ENCODE results near the gene ZBTB37. TPM values are rescaled to one million over a fixed set of nuclear protein-coding genes. Genes with fewer than 3 reads are reported as not detected.

Gene ZBTB37
- total RNA-seq, 3 donors from 2014 or later, result 9.3 to 13.2 (median 12.0) TPM

DNA sequence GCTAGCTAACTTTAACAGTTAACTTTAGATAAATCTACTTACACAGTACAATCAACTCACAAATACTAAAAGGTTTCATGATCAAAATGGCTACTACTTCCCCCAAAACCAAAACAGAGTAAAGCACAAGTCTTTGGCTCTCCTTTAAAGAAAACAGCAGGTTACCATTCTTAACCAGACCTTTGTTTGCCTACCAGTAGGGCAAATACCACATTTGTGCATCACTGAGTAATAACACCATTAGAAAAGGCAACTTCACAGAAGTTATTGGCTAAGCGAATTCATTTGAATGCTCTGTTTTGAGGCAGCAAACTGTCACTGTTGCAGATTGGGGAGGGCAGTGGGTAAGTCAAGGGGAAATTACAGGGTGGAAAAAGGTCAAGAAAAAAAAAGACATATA lies 66.3 kb downstream of the ZBTB37 start:
- no peaks in the 10 kb centered on the region for H3K36me3 ChIP-seq (ENCODE audit: low read depth)
- H3K9me3 ChIP-seq, result no peaks in the 10 kb centered on the region
- intact Hi-C loops (cut with DNase I, micrococcal nuclease), result no loop called here
- DNase-seq (no peak), ATAC-seq (no peak)
- TF ChIP-seq, protein P1, sequence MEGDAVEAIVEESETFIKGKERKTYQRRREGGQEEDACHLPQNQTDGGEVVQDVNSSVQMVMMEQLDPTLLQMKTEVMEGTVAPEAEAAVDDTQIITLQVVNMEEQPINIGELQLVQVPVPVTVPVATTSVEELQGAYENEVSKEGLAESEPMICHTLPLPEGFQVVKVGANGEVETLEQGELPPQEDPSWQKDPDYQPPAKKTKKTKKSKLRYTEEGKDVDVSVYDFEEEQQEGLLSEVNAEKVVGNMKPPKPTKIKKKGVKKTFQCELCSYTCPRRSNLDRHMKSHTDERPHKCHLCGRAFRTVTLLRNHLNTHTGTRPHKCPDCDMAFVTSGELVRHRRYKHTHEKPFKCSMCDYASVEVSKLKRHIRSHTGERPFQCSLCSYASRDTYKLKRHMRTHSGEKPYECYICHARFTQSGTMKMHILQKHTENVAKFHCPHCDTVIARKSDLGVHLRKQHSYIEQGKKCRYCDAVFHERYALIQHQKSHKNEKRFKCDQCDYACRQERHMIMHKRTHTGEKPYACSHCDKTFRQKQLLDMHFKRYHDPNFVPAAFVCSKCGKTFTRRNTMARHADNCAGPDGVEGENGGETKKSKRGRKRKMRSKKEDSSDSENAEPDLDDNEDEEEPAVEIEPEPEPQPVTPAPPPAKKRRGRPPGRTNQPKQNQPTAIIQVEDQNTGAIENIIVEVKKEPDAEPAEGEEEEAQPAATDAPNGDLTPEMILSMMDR (IDR thresholded peaks at IDR 0.05), result no peak
- H3K4me1 ChIP-seq (ENCODE audit: low read depth), result no peaks in the 10 kb centered on the region
- no peak overlapping the region for H3K4me3 ChIP-seq

DNA sequence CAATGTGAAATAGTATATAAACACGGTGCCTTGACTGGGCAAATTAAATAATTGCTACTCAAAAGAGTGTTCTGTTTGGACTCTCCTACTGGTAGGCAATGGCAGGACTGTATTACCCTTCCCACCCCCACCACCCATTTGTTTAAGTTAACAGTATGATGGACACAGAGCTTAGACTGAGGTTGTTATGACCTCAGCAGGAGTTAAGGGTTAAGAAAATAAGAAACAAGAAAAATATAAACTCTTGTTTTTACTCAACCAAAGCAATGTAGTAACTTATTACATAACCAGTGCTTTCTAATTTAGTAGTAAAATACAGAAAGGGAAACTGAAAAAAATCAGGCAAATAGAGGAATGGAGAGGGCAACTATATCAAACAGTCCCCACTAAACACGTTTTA lies 68.9 kb downstream of the ZBTB37 start:
- Histone ChIP-seq H3K4me1 (ENCODE audit: low read depth) (no peaks in the 10 kb centered on the region), H3K9me3 (no peaks in the 10 kb centered on the region), H3K36me3 (ENCODE audit: low read depth) (peaks cover 7% of the 10 kb centered on the region), H3K4me3 (no peak overlapping the region)
- intact Hi-C loops (cut with DNase I, micrococcal nuclease), result no loop called here
- DNase-seq (no peak), ATAC-seq (no peak)
- TF ChIP-seq, protein P1 (IDR thresholded peaks at IDR 0.05), result no peak

DNA sequence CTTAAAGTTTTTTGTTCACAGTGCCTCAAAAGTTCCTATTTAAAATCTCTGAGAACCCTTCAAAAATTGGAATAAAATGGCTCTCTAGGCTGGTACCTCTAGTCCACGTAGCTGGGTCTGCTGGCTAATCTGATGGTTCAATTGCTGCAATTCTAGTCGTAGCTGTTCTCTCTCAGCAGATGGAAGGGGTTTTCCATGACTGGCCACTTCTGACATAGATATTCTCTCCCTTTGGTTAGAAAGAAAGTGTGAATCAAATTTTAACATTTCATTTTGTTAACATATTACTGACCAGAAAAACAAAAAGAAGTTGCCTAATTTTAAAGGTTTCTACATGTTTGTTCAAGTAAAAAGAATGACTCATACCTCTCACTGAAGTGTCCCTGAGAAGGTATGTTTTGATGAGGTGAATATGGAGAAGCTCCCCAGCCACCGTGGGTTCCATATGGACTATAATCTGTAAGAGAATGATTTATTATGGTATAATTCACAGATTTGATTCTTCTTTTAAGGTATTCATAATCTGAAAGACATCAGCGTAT lies 78.3 kb downstream of the ZBTB37 start:
- Histone ChIP-seq H3K36me3 (ENCODE audit: low read depth) (peaks cover 44% of the 10 kb centered on the region), H3K4me1 (ENCODE audit: low read depth) (no peaks in the 10 kb centered on the region), H3K9me3 (no peaks in the 10 kb centered on the region), H3K4me3 (no peak overlapping the region)
- intact Hi-C loops (cut with DNase I, micrococcal nuclease), result no loop called here
- no peak for DNase-seq
- no peak for ATAC-seq
- TF ChIP-seq, protein P1 (IDR thresholded peaks at IDR 0.05), result no peak

DNA sequence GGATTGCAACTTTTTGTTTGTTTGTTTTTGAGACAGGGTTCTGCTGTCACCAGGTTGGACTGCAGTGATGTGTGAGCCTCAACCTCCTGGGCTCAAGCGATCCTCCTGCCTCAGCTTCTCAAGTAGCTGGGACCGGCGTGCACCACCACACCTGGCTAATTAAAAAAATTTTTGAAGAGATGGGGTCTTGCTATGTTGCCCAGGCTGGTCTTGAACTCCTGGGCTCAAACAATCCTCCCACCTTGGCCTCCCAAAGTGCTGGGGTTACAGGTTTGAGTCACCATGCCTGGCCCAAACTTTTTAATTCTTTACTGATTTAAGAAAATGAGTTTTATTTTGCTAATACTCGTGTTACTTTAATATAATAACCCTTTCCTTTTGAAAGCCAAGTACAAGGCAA lies 80.4 kb downstream of the ZBTB37 start:
- no peak for ATAC-seq
- H3K9me3 ChIP-seq, result no peaks in the 10 kb centered on the region
- peaks cover 34% of the 10 kb centered on the region for H3K36me3 ChIP-seq (ENCODE audit: low read depth)
- no peak for DNase-seq
- TF ChIP-seq, protein P1 (IDR thresholded peaks at IDR 0.05), result no peak
- H3K4me1 ChIP-seq (ENCODE audit: low read depth), result no peaks in the 10 kb centered on the region
- no peak overlapping the region for H3K4me3 ChIP-seq
- intact Hi-C loops (cut with DNase I, micrococcal nuclease), result no loop called here

Other genes starting within 250 kb of the ZBTB37 start
- not detected for gene TEX50, start 233.0 kb upstream of the ZBTB37 start, total RNA-seq
- gene ANKRD45, start 198.5 kb upstream of the ZBTB37 start, total RNA-seq, result 1 to 10 TPM in 2 of 3 donors, under 1 TPM in 1; 0.55 to 2.1 (median 1.1) TPM
- 10 to 100 TPM; 18.3 to 34.8 (median 25.1) TPM for gene KLHL20, start 153.4 kb upstream of the ZBTB37 start, total RNA-seq
- gene DARS2, start 43.7 kb upstream of the ZBTB37 start, total RNA-seq, result 10 to 100 TPM; 15.2 to 29.4 (median 21.6) TPM
- 1 to 10 TPM; 6.5 to 8.3 (median 6.7) TPM for gene CENPL, start 43.5 kb upstream of the ZBTB37 start, total RNA-seq
- 100 to 1,000 TPM; 207 to 252 (median 224) TPM for gene GAS5, start 391 bp upstream of the ZBTB37 start, total RNA-seq
- gene SERPINC1, start 48.9 kb downstream of the ZBTB37 start, total RNA-seq, result not detected
- 10 to 100 TPM; 38.0 to 51.2 (median 50.1) TPM for gene RC3H1, start 154.0 kb downstream of the ZBTB37 start, total RNA-seq

Data from mucosa of descending colon (tissue), 3 donors.